SH-SY5Y (cell line): ENCODE results near the gene LARP6.

Experiments
- GATA2 ChIP-seq: IDR thresholded peaks from 2 replicates; pipeline ENCODE4 v1.6.1; 2011; ENCODE audit warnings: mild to moderate bottlenecking, low read depth, low read length
- GATA3 ChIP-seq: IDR thresholded peaks from 2 replicates; pipeline ENCODE4 v1.6.1; 2011; ENCODE audit warnings: low read depth, mild to moderate bottlenecking, low read length, moderate library complexity

DNA sequence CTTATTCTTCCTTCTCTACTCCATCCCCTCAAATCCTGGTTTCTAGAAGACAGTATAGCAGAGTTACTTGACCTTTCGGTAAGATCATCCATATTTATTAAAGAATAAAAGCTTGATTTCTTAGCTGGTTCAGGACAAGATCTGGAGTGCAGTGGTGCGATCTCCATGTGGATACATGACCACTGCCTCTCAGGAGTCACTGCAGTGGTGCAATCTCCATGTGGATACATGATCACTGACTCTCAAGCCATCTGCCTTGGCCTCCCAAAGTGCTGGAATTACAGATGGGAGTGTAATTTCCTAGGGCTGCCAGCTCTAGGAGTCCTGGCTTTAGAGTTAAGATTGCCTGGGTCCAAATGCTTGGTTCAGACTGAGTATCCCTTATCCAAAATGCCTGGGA, 16.5 kb downstream of the LARP6 start:
- TF ChIP-seq GATA2 (no peak), GATA3 (no peak)
